Bronchial epithelial cell (primary cell): Measurements from ENCODE around the gene CABLES1. TPM values are rescaled to one million over a fixed set of nuclear protein-coding genes. Genes with fewer than 3 reads are reported as not detected.

ENCODE experiments used
- DNase-seq: peaks from one replicate; pipeline ENCODE4 v3.0.0-alpha.2; 2010; ENCODE audit warnings: low read depth
- FAIRE-seq: peaks from 2 replicates; lab custom pipeline; 2011; peaks lifted over from hg19 to GRCh38; lab: Jason Lieb, UNC
- H3K27me3 ChIP-seq: 2 replicates; pipeline ENCODE4 v1.5.1; 2011; ENCODE audit warnings: low read length; ENCODE audit not compliant: control insufficient read depth, insufficient read depth
- H3K36me3 ChIP-seq: 2 replicates; pipeline ENCODE4 v1.5.1; 2011; ENCODE audit warnings: low read length; ENCODE audit not compliant: control insufficient read depth, insufficient read depth
- H3K4me3 ChIP-seq: 2 replicates; pipeline ENCODE4 v1.5.1; 2011; ENCODE audit warnings: mild to moderate bottlenecking, low read depth, low read length, control low read depth
- CTCF ChIP-seq: IDR thresholded peaks from 2 replicates; pipeline ENCODE4 v1.5.1; 2011; ENCODE audit warnings: mild to moderate bottlenecking, moderate library complexity, low read length, control low read depth, inconsistent platforms; ENCODE audit not compliant: insufficient read depth, severe bottlenecking
- total RNA-seq: library from RNA; depleted of rRNA; stranded (reverse); fragments of >200 nt; gene quantifications from 2 replicates; pipeline ENCODE4 v1.2.1, GENCODE V29; 2014

CABLES1 gene
- total RNA-seq, 1 donor from 2014 or later = 0.26 TPM

- H3K36me3 ChIP-seq = no peaks in the 10 kb centered on the region
- DNase-seq (peak; percentile 62), FAIRE-seq (no peak)
- no peak for TF ChIP-seq CTCF
- no peaks in the 10 kb centered on the region for H3K27me3 ChIP-seq
- H3K4me3 ChIP-seq = peak overlapping the region; percentile 3
Observed at GRCh38 chr18:23259701-23260681, 124.7 kb downstream of the CABLES1 start.

- TF ChIP-seq CTCF = no peak
- DNase-seq (peak; percentile 29), FAIRE-seq (peak; percentile 82)
- no peaks in the 10 kb centered on the region for H3K27me3 ChIP-seq
- H3K36me3 ChIP-seq = no peaks in the 10 kb centered on the region
- no peak overlapping the region for H3K4me3 ChIP-seq
Observed at GRCh38 chr18:23260926-23261590, 125.8 kb downstream of the CABLES1 start.

GRCh38 chr18:23263551-23264235, 128.4 kb downstream of the CABLES1 start:
- no peaks in the 10 kb centered on the region for H3K36me3 ChIP-seq

GRCh38 chr18:23265682-23266399, 130.6 kb downstream of the CABLES1 start:
- FAIRE-seq = no peak
- TF ChIP-seq CTCF = no peak
- Histone ChIP-seq H3K27me3 (no peaks in the 10 kb centered on the region), H3K4me3 (no peak overlapping the region), H3K36me3 (no peaks in the 10 kb centered on the region)
- no peak for DNase-seq

More at GRCh38 chr18:23263551-23264235, 128.4 kb downstream of the CABLES1 start:
- no peak for TF ChIP-seq CTCF
- no peaks in the 10 kb centered on the region for H3K27me3 ChIP-seq
- FAIRE-seq = peak; percentile 66
- no peak overlapping the region for H3K4me3 ChIP-seq
- DNase-seq = no peak

- no peaks in the 10 kb centered on the region for H3K27me3 ChIP-seq
Observed at GRCh38 chr18:23266717-23267446, 131.6 kb downstream of the CABLES1 start.

More at GRCh38 chr18:23266717-23267446, 131.6 kb downstream of the CABLES1 start:
- Histone ChIP-seq H3K4me3 (no peak overlapping the region), H3K36me3 (no peaks in the 10 kb centered on the region)
- no peak for DNase-seq
- FAIRE-seq = no peak
- TF ChIP-seq CTCF = no peak
